Duodenal mucosa (tissue), 2 donors: ENCODE measurements around the gene CALCR.

Experiments used
- H3K27ac ChIP-seq: one replicate; pipeline ENCODE4 v1.7.0; 2013; ENCODE audit warnings: low read depth, low read length
- H3K27me3 ChIP-seq, 2 donors: one replicate each; pipeline ENCODE4 v1.7.0; 2013; ENCODE audit warnings: low read length in 2 of 2, control low read depth in 1 of 2; ENCODE audit not compliant: insufficient read depth in 2 of 2, control insufficient read depth in 1 of 2
- H3K36me3 ChIP-seq, 2 donors: one replicate each; pipeline ENCODE4 v1.7.0; 2013; ENCODE audit warnings: low read length in 2 of 2, control low read depth in 1 of 2; ENCODE audit not compliant: insufficient read depth in 2 of 2, control insufficient read depth in 1 of 2
- H3K4me1 ChIP-seq, 2 donors: one replicate each; pipeline ENCODE4 v1.7.0; 2013; ENCODE audit warnings: low read length in 2 of 2, control low read depth in 1 of 2; ENCODE audit not compliant: insufficient read depth in 2 of 2, control insufficient read depth in 1 of 2
- H3K4me3 ChIP-seq, 2 donors: one replicate each; pipeline ENCODE4 v1.7.0; 2013; ENCODE audit warnings: low read length in 2 of 2, low read depth in 1 of 2
- H3K9ac ChIP-seq, 2 donors: one replicate each; pipeline ENCODE4 v1.7.0; 2013; ENCODE audit warnings: low read length in 2 of 2, low read depth in 1 of 2
- H3K9me3 ChIP-seq, 2 donors: one replicate each; pipeline ENCODE4 v1.7.0; 2013; ENCODE audit warnings: low read length in 2 of 2, control low read depth in 1 of 2; ENCODE audit not compliant: control insufficient read depth in 1 of 2

CALCR gene

GRCh38 chr7:93375603-93376002 is 198.9 kb downstream of the CALCR start:
- Histone ChIP-seq H3K4me3 (no peak overlapping the region), H3K27me3 (no peaks in the 10 kb centered on the region), H3K27ac (no peak overlapping the region), H3K9me3 (no peaks in the 10 kb centered on the region), H3K4me1 (no peaks in the 10 kb centered on the region), H3K36me3 (no peaks in the 10 kb centered on the region), H3K9ac (no peak overlapping the region)
